HG02973 (cell line): ENCODE results near the gene KHNYN.
"Not testable (repeated sequence)": the region's sequence is repeated elsewhere in the genome, so short reads cannot be mapped to it uniquely, and the experiment has no call there.

Experiments used
- ATAC-seq: cut with Tn5 transposase; IDR thresholded peaks from one replicate; pipeline ENCODE4 v1.9.1; 2021; ENCODE audit warnings: moderate library complexity; ENCODE audit not compliant: unreplicated experiment

The KHNYN gene

DNA sequence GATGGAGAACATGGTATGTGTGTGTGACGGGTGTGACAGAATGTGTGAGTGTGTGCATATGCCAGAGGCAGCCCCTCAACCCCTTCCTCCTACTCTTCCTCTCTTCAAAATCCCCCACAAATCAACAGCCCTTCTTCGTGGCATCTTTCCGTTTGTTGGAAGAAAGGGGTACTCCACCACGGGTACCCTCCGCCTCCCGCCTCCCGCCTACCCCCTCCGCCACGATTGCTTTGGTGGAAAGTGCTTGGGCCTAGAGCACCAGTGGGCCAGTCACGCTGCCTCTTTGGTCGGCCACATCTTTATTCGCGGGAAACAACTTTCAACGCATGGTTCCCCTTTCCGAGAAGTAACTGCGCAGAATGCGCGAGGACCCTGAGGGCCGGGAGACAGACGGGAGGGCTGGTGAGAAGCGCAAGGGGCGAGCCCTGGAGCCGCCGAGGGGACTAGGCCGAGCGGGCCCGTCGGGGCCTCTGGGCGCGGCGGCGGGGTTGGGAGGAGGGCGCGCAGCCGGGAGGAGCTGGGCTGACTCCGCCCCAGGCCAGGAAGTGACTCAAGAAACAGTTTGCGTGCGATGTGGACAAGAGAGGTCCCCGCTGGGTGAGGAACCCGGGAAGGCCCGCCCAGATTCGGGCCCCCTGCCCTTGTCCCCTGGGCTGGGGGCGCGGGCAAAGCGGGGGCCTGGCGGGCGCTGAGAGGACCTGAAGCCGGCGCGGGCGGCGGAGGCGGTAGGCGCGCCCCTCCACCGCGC is at the start of gene KHNYN, which contains the start of gene CBLN3:
Gene KHNYN (plus strand): TSS at position 560 of the 748 bp plus-strand sequence. CDS start 777 bp downstream, outside the sequence.
Gene CBLN3 (minus strand): TSS at position 274 of the 748 bp plus-strand sequence. CDS start 614 bp downstream, outside the sequence.
- ATAC-seq, result peak; percentile 77

DNA sequence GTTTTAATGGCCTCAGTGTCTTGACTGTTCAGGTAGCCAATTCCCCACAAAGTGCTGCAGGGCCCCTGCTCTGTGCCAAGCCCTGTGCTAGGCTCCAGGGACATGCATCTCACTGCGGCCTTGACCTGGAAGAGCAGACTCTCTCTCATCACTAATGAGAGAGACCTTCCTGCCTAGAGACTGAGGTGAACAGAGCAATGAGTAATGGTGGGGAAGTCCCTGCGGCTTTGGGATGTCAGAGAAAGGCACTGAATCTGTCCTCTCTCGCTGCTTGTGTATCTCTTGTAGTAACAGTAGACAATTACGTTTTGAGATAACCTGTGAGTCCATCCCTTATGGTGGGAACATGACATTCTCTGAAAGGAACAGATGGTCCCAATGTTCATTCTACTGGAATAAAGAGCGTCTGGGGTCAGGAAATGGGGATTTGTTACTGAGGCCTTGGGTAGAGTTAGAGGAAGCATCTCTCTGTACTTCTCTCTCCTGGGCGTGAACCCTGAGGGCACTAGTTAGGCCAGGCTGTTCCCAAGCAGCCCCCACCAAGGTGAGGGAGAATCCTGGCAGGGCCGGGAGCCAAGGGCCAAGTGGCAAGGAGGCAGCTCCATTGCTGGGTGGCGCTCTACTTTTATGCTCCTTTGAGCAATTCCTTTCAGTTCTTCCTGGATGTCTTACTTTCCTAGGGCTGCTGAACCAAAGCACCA is 48.2 kb upstream of the KHNYN start:
- ATAC-seq, result no peak

DNA sequence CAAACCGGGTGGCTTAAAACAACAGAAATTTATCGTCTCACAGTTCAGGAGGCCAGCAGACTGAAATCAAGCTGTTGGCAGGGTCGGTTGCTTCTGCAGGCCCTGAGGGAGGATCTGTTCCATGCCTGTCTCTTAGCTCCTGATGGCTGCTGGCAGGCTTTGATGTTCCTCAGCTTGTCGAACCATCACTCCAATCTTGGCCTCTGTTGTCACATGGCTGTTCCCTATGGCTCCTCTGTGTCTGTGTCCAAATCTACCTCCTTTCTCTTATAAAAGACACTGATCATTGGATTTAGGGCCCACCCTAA is 47.7 kb upstream of the KHNYN start:
- ATAC-seq, result no peak

DNA sequence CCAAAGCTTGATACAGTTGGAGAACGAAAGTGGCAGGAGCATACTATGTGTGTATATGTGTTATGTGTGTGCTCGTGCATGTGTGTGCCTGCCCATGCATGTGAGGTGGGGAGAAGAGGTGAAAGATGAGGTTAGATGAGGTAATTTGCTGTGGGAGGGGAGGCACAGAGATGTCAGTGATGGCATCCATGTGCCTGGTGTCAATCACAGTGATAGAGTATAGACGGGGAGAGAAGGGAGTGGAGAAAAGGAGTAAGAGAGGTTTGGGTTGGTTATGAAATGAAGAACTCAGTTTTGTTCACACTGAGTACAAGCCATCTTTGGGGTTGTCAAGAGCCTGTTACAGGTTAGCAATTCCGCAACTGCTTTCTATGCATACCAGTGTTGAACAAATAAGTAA is 45.6 kb upstream of the KHNYN start:
- ATAC-seq, result no peak

DNA sequence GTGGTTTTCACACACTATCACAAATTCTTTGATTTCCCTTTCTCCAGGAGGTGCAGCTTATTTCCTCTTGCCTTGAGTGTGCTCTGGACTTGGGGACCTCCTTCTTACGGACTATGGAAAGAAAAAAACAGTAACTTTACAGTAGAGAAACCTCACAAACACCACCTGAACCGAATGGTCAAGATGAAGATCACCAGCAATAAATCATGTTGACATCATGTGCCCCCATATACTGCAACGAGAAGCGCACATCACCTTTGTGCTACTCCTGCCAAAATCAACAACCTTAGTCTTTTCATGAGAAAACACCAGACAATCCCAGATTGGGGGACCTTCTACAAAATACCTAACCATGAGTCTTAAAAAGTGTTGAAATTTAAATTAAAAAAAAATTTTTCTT is 44.2 kb upstream of the KHNYN start:
- no peak for ATAC-seq

DNA sequence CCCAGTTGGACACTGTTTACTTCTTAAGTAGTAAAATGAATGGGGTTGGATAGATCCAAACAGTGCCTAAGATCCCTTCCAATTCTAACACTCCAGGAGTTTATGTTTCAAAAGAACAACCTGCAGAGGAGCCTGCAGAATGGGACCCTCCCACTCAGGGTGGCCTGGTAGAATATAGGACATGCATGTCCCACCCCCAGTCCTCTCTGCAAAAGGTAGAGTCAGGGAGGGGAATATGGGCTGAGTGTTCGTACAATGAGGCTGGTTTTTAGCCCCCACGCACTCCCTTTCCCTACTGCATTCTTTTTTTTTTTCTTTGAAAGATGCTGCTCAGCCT is 42.8 kb upstream of the KHNYN start:
- ATAC-seq, result no peak

DNA sequence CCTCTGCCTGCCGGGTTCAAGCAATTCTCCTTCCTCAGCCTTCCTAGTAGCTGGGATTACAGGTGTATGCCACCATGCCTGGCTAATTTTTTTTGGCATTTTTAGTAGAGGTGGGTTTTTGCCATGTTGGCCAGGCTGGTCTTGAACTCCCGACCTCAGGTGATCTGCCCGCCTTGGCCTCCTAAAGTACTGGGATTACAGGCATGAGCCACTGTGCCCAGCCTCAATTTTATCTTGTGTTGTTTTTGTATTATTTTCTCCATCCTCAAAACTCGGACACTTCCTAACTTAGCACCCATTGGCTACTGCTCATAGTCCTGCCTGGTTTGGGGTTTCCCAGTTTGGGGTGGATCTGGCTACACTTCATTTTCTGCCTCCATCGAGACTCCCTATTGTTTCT is 42.2 kb upstream of the KHNYN start:
- not testable (repeated sequence) for ATAC-seq

DNA sequence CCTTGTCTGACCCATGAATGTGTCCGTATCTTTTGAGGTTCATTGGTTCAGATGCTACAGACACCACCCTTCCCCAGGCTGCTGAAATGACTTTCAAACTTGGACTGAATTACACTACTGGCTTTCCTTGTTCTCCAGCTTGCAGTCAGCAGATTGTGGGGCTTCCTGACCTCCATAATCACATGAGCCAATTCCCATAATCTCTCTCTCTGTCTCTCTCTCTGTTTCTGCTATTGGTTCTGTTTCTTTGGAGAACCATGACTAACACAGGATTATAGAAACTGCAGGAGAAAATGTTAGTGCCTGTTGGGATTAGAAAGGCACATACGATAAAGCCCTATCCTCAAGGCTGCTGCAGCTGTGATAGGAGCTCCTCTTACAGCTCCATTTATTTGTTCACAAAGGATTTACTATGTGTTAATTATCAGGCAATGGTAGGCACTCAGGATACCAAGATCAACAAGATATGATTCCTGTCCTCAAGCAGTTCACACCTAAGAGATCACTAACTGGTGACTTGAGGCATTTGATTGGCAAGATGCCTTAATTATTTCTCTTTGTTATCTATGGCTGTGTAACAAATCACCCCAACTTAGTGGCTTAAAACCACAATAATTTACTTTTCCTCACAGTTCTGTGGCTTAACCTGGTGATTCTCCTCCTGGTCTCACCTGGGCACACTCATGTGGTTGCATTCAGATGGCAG is 41.1 kb upstream of the KHNYN start:
- no peak for ATAC-seq

DNA sequence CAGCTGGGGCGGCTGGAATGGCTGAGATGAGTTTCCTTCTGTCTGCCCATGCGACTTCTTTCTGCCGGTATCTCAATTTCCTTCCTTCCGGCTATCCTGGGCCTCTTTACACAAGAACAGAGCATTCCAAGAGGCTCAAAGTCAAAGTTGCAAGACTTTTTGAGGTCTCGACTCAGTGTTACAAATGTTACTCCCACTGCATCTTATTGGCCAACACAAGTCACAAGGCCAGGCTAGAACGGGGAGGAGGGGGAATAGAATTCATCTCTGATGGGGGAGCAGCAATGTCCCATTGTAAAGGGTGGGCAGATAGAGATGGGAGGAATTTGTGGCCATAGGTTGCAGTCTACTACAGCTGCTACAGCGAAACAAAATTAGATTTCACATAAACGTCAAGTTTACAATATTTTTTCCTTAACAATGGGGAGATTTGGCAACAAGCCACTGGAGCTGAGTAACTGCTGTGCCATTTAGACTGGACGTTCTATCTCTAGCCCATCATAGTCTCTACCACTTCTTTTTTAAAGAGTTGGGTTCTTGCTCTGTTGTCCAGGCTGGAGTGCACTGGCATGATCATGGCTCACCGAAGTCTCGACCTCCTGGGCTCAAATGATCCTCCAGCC is 40.4 kb upstream of the KHNYN start:
- ATAC-seq, result no peak

DNA sequence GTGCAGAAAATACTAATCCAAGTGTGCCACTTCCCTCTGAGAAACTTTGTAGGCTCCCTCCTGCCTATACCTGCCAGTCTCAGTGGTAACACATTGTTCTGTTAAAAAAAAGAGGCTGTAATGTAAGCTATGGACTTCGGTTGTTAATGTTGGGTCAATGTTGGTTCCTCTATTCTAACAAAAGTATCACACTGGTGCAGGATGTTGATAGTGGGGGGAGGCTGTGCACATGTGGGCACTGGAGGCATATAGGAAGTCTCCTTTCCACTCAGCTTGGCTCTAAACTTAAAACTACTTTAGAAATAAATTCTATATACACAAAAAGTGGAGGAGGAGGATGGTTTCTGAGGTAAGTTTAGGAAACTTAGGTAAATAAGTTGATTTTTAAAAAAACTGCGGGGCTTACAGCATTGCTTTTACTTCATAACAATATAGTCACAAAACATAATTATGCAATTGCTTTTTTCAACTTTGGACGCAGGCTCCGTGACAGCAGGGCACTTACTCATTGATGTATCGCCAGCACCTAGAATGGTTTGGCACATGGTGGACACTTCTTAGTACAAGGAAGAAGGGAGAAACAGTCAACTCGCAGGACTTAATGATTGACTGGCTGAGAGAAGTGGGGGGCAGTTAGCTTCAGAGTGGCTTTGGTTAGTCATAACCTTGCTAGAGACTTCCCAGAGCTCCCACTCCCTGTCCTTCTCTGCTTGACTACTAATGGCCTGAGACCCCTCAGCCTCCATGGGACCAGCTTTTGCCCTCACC is 38.9 kb upstream of the KHNYN start:
- ATAC-seq, result no peak

DNA sequence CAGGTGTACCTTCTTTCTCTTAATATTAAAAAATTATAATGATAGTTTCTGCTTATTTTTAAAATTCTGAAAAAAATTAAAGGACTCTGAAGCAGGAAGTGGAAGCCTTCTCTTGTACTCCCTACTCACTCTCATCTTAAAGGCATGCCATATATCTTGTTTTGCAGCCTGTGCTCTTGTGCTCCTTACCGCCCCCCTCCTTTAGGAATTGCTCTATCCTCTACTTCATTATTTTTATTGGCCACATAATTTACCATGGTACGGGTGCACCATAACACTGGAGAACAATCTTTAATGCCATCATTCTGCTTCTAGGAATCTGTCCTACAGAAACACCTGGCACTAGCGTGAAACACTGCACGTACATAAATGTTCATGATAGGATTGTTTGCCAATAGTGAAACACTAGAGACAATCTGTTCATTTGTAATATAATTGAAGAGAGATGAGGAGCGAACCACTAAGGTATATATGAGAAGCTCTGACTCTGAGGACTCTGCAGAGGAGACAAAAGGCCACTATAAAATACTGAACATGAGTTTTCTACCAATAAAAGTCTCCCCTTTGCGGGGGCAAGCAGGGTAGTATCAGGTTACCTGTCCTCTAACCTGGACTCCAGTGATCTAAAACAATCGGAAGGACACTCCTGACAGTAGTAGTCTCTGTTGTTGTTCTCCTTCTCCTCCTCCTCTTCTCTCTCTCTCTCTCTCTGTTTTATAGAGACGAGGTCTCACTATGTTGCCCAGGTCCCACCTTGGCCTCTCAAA is 37.2 kb upstream of the KHNYN start:
- ATAC-seq, result no peak

DNA sequence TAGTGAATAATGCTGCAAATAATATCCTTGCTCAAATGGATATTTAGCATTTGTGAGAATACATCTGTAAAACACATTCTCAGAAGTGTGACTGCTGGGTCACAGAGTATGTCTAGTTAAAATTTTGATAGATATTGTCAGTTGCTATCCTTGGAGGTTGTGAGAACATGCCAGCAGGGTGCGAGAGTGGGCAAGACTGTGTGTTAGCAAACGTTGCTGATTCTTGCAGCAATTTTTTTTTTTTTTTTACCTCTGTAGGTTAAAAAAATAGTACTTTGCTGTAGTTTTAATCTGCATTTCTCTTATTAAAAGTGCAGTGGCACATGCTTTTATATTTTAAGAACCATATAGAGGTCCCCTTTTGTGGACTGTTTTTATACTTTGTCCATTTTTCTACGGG is 35.5 kb upstream of the KHNYN start:
- ATAC-seq, result no peak

DNA sequence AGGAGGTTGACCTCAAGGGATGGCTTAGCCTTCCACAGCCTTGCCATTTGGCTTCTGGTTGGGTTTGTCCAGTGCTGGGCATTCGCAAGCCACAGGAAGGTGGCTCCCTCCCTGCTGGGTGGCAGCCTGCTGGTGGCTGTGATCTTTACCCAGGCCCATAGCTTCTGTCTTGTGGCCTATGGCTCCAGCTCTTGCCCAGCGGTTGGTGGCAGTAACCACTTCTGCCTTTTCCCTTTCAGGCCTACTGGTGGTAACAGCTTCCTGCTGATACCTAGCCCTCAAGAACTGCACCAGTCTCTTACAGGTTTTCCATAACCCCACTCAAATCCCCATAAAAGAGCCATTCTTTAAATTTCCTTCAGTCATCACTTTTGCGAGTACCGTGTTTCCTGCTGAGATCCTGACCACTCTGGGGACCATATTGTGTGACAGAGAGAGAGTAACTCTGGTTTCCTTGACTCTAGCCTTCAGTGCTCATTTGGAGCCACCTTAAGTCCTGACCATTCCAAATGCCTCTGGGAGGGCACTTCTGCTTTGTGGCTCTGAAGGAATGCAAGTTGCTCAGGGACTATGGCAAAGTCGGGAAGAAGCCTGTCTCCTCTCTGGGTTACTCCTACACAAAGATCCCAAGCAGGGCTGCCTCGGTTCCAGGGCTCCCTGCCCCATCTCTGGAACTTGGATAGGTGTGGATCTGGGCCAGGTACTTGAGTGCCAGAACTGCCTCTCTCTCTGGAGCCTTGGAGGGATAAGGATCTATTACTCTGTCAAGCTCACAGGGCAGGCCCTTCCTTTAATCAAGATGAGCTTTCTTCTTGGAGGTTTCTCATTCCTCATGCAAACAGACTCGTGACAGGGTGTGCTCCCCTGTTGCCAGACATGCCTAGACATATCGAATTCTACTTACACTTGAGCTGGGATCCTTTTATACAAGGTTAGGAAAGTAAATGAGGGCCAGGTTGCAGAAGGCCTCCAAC is 33.9 kb upstream of the KHNYN start:
- ATAC-seq, result no peak

DNA sequence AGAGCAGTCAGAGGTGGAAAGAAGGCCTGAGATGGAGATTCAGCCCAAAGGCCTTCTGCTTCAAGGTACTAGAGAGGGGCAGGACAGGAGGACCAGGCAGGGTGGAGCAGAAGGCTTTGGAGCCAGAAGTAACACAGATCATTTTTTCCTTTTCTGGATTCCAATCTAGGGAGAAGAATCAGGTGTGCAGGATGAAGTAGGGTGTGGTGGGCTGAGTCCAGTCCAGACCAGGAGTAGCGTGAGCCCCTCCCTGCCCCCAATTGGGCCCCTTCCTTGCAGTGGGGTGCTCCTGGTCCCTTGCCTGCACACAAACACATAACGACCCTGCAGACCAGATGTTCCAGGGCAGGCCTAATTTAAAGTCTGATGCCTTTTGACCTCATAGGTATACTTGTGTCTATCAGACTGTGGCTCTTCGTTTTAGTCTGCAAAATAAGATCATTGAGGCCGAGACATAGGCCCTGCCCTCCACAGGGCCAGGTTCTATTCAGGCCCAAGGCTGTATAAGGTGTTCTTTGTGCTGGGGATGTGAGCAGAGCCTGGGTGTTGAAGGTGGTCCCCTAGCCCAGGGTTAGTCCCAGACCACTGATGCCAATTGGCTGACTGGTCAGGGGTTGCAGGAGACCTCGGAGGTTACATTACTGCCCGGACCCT is 32.0 kb upstream of the KHNYN start:
- no peak for ATAC-seq

DNA sequence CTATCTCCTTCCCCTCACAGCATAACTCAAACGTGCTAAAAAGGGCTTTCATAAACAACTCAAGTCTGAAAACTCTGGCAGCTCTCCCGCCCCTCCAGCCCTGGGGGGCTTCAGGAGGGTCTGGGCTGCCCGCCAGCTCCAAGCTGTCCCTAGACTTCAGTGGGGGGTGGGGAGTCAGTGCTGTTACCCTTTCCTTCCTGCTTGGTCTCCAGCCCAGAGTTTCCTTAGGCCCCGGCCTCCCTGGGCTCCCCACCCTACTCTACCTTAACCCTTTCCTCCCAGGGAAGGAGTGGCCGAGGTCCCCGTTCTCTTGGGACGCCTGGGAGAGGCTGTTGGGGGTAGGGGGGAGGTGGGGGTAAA is 31.5 kb upstream of the KHNYN start:
- no peak for ATAC-seq

DNA sequence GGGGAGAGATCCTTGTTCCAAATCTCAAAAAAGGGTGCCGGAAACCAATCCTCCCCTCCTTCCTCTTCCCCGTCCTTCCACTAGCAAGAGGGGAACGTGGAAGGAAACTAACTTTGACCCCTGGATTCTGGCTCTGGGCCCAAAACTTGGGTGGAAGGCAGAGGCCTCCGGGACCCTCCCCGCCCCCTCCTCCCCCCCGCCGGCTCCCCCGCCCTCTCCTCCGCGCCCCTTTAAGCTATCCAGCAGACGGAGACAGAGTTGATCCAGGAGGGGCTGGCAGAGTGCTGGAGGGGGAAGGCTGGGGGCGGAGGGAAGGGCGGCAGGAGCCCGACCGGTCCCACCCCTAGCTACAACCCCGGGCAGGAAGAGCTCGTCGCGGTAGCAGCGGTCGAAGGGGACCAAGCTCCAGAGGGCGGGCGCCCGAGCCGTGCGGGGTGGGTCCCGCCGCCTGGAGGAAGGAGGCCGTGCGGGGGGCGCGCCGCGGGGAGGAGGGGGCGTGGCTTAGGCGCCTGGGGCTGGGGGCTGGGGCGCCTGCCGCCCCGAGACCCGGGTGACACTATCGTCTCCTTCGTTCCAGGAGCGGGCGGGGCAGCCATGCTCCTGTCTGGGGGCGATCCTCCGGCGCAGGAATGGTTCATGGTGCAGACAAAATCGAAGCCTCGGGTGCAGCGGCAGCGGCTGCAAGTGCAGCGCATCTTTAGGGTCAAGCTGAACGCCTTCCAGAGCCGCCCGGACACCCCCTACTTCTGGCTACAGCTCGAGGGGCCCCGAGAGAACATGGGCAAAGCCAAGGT is 30.9 kb upstream of the KHNYN start, which contains the start of gene NYNRIN:
Gene NYNRIN (plus strand): TSS at position 351 of the 794 bp plus-strand sequence. CDS start 244 bp downstream, at position 595.
- ATAC-seq, result no peak

DNA sequence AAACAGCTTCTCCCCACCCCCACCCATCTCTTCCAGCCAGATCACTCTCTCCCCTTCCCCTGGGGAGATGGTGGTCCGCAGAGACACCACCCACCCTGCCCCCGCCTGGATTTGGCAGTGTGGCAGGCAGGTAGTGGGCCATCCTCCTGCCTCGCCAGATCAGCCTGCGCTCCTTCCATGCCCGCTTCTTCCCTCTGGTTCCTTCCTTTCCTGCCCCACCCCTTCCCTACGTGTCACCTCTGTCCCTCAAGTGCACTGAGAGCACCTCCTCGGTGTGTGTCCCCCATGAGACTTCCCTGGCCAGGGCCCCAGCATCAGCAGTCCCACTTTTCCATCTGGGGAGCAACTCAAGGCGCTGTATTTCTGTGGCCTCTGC is 30.3 kb upstream of the KHNYN start:
- no peak for ATAC-seq
